ENCODE measurements around the gene H2AZ1.
"Not testable (repeated sequence)": the region's sequence is repeated elsewhere in the genome, so short reads cannot be mapped to it uniquely, and the experiment has no call there.

H2AZ1 gene

DNA sequence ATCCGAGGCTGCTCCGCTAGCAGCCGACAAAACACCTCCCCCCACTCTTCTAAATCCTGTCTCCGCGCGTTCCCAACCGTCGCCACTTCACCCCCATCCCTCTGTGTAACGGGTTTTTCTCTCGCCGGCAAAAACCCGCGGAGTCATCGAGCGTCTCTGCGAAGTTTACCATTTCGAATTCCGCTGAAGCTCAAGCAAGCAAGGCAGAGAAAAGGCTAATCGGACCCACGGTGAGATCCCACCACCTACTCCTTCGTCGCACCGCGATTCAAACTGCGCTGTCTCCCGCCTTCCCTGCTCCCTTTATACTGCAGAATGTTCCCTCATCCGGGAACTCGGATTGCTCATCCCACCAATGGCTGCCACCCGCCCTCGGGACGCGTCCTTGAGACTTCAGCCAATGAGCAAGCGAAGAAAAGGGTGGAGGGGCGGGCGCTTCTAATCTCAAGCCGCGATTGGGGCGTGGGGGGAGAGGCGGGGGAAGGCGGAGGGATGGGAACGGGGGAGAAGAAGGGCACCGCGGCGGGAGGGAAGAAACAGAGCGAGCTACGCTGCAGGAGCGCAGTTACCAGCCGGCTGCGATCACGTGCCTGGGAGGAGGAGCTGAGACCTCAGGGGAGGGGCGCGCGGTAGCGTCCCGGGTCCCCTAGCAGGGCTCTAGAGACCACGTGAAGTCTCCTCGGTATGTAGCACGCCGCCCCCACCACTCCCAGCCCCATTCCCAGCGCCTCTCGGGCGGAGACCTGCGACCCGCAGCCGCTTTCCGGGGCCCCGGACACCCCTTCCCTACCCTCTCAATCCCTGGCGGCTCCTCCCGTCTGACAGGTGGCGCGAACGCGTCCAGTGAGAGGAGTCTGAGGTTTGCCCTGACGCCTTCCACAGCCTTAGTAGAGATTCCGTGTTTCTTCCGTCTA is at the start of gene H2AZ1:
H2AZ1 (minus strand) TSS at position 277 of the 914 bp plus-strand sequence; CDS start at position 172, 105 bp downstream.
- DNase-seq (ENCODE audit: low spot score): peak; percentile 99

DNA sequence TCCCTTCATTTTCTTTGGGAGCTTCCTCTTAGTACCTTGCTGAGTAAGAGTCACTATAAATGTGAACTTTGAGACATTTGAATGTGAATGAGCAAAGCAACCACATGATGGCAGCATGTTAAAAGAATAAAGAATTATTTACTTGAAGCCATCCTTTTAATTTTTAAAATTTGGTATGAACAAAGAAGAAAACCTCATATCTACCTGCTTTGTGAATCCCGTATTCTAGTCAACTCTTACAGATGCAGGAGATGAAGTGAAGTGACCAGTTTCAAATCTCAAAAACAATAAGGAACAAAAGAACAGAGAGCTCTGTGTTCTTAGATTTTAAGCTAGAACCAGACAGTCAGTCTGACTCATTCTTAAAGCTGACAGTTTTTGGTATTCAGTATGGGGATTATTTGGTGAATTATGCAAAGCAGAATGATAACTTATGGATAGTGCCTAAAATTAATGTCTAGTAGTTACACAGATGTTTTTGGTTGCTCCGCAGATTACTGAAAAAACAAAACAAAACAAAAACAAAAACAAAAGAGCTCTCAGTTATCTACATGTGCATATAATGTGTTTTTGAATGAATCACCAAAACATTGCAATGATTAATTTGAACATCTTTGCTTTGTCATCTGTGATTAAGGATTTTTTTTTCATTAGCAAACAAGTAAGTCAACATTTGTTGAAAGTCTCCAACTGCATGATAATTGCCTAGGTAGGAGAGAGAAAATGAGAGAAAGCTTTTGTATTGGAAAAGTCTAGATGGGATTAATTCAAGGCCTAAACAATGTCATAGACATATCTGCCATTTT is 48.2 kb upstream of the H2AZ1 start:
- peak; percentile 18 for DNase-seq (ENCODE audit: low spot score)

DNA sequence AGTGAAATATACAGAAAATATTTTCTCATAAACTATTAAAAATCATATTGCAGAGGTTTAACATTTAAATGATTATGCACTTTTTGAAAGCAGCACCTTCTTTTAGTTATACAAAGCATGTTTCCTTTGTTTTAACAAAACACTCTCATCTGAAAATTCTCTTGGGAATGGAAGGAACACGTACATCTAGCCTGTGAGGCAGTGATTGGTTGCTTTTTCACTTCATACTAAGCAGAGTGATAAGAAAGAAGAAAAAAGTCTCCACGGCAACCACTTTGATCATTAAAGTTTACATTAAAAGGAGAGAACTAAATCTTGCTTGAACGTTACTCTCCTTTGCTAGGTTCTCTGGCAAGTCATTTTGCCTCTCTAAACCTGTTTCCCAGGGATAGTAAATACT is 41.7 kb upstream of the H2AZ1 start:
- no peak for DNase-seq (ENCODE audit: low spot score)

DNA sequence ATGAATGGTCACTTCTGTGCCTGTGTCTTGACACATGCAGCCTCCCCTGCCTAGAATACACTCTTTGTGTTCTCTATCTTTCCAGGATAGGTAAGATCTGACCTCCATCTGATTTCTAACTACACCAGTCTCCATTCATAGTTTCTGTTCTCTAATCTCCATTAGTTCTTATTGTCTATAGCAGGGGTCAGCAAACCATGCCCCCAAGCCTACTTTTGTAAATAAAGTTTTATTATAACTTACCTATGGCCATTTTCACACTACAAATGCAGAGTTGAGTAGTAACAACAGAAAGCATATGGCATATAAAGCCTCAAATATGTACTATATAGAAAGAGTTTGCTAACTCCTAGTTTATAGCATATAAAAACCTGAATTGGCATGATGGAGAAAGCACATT is 37.6 kb upstream of the H2AZ1 start:
- DNase-seq (ENCODE audit: low spot score): no peak

DNA sequence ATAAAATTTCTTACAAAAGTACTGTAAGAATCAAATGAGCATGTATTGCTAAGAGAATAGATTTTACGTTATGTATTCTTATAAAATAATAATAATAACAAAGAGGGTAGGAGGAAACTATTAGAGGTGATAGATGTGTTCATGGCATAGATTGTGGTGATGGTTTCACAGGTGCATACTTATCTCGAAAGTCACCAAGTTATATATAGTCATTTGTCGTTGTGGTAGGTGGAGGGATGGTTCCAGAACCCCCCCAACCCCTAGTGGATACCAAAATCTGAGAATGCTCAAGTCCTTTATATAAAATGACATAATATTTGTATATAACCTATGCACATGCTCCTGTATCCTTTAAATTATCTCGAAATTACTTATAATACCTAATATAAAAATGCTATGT is 36.7 kb upstream of the H2AZ1 start:
- no peak for DNase-seq (ENCODE audit: low spot score)

DNA sequence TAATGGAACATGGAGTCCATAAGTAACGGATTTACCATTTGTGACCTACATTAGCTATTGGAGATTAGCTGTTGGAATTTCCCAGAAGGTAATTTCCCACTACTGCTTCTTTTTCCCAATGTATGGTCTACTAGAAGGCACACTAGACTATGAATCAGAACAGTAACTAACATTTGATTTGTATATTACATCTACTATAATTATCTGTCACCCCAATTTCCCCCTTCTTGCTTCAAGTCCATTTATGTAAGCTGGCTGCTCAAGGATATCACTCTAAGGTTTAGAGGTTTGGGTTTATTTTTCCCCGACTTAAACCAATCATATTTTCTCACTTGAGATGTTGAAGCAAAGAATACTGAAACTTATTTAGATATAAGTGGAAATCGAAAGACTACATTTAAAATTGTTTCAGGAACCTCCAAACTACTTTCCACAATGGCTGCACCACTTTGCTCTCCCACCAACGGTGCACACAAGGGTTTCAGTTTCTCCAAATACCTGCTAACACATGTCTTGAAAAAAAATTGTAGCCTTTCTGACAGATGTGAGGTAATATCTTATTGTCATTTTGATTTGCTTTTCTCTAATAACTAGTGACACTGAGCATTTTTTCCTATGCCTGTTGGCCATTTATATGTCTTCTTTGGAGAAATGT is 33.3 kb upstream of the H2AZ1 start:
- no peak for DNase-seq (ENCODE audit: low spot score)

DNA sequence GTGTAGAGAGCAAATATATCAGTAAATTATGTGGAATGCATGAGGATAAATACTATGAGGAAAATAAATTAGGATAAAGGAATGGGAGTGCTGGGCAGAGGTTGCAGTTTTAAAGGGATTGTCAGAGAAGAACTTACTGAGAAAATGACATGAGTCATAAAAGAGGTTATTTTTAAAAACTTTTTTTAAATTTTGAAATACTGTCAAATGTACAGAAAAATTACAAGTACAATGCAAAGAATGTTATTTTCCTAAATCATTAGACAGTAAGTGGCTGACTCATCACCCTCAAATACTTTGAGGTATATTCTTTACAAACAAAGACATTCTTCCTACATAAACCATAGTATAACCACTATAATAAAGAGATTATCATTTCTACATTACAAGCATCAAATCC is 29.8 kb upstream of the H2AZ1 start:
- no peak for DNase-seq (ENCODE audit: low spot score)

DNA sequence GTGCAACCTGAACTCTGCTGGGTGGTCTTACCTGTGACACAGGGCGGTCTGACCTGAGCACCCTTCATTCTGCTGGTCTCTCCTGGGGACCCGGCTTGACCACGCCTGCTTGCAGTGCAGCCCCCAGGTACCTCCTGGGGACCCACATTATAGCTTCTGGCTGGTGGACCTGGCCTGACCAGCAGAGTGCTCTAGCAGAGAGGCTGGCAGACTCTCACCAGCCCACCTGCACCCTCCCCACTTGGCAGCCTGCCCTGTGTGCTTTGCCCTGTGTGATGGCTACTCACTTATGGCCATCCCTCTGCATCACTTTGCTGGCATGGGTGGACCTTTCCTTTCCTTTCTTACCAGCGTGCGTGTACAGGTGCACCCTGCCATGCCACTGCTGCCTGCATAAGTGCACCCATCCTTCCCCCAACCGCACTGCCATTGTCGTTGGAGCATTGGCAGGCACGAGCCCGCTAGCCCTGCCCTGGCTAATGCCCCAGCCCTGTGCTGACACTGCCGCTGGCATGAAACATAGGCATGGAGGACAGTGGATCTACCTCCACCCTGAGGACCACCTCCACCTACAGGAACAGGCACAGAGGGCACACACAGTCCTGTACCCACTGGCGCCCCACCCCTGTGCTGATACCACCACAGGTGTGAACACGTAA is 21.5 kb upstream of the H2AZ1 start:
- DNase-seq (ENCODE audit: low spot score): no peak

DNA sequence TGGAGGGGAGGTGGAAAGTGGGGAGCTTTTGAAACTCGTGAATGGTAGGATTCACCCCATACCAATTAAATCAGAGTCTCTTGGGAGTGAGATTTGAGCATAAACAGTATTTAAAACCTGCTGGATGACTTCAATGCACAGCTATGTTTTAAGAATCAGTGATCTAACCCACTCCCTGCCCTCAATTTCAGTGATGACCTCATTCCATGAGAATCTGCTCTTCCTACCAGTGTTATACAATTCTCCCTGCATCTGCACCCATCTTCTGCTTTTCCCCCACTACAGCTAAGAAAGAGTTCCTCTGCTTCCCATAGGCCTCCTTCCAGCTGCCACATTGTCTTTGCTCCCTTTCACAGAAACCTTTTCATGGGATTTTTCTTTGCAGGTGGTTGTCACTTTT is 18.3 kb upstream of the H2AZ1 start:
- DNase-seq (ENCODE audit: low spot score): peak; percentile 47

DNA sequence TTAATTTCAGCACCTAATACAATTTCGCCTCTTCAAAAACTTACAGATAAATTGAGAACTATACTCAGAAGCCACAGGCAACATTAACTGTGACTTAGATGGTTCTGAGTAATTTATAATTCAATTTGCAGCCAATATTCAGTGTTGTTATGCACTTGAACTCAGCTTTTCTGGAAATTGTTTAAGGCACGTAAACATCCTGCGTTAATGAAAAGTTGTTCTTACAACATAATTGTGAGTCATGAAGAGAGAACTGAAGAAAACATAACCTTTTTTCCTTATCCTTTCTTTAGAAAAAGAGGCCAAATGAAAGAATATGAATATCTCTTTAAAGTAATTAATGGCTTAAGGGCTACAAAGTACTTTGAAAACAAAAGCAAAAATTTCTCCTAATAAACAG is 16.6 kb upstream of the H2AZ1 start:
- DNase-seq (ENCODE audit: low spot score): no peak

DNA sequence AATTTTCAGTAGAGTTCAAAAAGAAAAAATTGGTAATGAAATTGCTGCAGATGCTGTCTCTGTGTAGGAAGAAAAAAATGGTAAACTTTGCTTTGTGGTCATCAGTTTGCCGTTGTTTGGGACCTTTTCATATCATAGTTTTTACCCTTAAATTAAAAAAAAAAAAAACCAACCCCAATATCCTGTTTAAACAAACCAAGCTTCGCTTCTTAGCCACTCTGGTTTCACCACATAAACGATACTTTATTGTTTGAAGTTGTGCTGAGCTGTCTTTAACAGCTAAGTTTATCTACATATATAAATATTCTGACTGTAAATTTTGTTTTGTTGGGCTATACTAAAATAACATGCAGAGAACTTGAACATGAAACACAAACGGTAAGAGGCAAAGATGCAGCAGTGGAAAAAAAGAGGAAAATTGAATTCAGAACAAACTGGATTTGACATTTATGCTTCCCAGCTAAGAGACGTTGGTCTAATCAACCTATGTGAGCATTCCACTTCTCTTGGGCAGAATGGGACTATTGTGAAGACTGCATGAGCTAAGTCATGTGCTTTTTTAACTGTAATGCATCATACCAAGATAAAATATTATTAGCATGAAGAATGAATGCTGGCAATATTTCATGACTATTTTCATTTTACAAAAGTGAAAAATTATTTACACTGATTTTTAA is 15.7 kb upstream of the H2AZ1 start:
- DNase-seq (ENCODE audit: low spot score): no peak

DNA sequence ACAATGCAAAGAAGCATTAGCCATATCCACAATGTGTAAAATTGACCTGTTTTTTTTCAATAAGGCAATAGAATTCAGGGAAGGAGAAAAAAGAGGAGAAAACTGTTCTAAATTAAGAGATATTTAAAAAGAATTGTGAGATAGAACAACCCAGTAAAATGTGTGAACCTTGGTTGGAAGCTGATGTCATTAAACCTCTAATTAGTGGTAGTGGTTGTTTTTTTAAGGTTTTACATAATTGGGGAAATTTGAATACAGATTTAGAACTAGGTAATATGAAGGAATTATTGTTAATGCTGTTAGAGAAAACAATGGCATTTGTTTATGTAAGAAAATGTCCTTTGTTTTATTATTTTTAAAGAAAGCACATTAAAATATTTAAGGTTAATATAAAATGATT is 15.1 kb upstream of the H2AZ1 start:
- no peak for DNase-seq (ENCODE audit: low spot score)

DNA sequence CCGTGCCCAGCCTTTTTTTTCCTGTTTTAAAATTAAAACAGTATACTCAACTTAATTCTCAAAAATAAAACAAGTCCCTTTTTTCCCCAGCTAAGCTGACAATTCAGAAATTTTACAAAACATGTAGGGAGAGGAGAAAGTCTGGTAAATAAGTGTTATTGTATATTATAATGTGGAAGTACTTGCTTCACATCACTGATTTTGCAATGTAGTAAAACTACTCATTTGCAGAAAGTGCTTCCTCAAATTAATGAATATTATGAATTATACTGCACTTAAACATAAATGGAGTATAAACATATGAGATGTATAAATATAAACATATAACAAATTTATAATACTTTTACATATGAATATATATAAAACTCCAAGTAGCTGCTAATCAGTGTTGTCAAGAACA is 11.6 kb upstream of the H2AZ1 start:
- no peak for DNase-seq (ENCODE audit: low spot score)

DNA sequence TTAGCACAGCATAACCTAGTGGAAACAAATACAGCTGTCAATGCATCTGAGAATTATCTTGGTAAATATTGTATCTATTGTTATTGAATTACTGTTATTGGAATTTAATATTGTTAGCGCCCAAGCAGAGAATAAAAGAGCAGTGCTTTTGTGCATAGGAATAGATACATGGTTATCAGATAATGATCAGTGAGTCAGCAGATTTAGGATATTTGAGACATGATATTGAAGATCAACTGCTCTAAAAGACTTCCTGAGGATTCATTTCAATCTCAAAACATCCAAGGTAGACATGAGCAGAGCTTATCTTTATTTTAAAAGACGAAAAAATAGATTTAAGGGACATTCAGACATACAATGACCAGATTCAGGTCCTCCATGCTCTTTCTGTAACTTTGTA is 10.6 kb upstream of the H2AZ1 start:
- DNase-seq (ENCODE audit: low spot score): no peak

DNA sequence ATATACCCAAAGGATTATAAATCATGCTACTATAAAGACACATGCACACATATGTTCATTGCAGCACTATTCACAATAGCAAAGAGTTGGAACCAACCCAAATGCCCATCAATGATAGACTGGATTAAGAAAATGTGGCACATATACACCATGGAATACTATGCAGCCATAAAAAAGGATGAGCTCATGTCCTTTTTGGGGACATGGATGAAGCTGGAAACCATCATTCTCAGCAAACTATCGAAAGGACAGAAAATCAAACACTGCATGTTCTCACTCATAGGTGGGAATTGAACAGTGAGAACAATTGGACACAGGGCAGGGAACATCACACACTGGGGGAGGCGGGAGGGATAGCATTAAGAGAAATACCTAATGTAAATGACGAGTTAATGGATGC is 8.1 kb upstream of the H2AZ1 start:
- DNase-seq (ENCODE audit: low spot score): not testable (repeated sequence)

DNA sequence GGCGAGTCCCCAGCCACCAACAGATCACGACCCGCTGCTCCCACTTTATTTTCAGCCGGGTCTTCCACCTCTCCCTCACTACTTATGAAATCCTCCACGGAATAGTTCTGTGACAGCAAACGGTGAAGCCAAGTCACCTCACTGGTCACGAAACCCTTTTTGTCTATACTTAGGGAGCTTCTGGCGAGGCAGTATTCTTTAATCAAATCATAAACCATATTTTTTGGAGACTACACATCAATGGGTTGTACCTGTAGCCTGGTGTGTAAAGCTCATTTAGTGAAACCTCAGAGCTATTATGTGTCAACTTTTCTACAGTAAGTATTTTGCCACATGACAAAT is 809 bp upstream of the H2AZ1 start:
- DNase-seq (ENCODE audit: low spot score): no peak

DNA sequence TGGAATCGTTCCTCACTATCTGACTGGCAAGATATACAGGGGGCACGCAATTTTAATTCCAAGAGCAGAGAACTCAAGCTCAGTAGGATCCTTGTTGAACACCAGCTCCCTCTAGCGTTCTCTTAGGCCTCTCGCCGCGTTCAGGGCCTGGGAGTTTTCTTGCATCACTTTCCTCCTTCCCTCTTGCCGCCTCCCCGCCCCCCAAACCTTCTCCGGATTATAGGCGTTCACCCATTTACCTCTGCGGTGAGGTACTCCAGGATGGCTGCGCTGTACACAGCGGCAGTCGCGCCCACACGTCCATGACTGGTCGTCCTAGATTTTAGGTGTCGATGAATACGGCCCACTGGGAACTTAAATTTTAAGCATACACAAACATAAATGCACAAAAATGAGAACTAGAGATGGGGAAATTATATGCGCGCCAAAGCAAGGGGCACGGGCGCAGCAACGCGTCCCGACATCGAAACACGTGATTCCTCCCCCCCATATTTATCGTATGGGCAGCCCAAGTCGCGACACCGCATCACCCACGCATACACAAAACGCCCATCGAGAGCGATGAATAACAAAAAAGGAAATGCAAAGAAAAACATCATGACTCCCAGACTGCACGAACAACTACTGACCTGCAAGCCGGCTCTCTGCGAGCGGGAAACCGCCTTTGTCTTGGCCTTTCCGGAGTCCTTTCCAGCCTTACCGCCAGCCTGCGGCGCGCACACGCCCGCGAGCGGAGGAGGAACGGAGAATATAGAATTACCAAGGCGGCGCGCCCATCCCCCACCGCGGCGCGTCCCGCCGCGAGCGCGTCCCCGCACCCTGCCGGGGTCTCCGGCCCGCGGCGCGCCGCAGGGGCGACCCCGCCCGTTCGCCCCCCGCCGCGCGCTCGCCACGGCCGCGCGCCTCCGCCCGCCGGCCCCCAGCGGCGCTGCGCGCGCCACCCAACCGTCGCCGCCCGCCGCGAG is 759 bp downstream of the H2AZ1 start:
- DNase-seq (ENCODE audit: low spot score): peak; percentile 81

DNA sequence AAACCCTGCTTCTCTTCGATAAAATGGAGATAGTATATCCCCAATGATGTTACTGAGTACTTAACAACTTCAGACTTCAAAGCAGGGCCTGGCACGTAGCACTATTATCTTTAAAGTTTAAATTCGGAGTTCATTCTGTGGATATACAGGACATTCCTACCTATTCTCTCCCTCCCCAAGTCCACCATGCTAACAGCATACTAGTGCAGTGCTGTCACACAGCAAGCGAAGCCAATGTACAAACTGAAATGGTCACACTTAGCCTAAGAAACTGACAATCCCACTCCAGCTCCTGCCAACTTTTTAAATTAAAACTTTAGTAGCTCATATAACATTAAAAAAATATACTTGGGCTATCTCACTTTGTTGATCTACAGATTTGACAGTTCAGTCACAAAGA is 2.5 kb downstream of the H2AZ1 start:
- DNase-seq (ENCODE audit: low spot score): no peak

DNA sequence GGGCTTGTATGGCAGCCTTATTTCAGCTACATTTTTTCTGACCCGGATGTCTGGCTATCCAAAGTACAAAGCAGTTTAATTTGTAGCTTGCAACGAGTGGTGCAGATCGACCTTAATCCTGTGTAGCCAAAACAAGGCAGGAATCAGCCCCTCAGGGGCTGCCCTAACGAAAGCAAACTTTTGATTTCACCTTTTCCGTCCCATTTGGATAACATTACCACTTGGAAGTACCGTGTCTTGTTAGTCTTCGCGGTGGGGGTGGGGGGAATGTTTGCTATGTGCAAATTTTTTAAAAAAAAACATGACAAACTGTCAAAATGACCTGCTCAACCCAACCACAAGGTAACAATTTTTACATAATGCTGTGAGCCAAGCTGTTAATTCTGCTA is 2.9 kb downstream of the H2AZ1 start:
- peak; percentile 4 for DNase-seq (ENCODE audit: low spot score)

DNA sequence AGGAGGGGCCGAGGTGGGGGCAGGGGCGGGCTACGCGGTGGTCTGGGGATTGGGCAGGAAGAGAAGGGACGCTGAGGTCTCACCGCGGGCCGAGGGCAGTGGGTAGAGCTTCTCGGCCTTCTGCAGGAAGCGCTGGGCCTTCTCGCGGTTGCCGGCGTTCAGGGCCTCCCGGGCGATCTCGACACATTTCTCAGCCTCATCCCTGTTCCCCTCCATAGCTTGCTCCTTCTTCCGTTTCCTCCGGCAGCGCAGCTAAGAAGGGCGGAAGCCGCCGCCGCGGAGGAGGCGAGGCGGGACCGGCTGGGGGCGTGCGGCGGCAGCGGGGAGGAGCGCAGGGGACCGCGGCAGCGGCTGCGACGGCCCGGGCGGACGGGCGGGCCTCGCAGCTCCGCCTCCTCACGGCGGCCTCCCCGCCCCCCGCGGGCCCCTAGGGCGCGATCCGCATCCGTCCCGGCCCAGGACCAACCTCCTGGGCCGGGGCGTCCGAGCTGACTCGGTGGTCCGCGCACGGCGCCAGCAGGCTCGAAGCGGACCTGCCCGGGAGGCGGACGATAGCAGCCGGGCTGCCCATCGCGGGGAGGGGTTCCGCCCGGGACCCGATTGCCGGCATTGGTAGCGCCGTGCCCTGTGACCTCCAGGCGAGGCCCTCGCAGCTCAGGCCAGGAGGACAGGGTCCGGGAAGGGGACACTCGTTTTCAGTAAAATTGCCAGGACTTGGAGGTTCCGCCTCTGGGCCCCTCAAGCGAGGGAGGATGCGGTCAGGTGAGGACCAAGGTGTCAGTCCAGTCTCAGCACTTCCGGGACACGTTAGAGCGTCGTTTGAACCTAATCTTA is 3.5 kb downstream of the H2AZ1 start, which contains the start of gene DNAJB14:
DNAJB14 (minus strand) TSS at position 263 of the 834 bp plus-strand sequence; CDS start at position 216, 47 bp downstream.
- peak; percentile 81 for DNase-seq (ENCODE audit: low spot score)

Data from hepatic stellate cell (primary cell).